HEK293 (cell line): ENCODE results near the gene DGUOK.
A peak's percentile ranks its signal among the peaks of the same experiment; 100 is the strongest.

Experiments
- GFI1B ChIP-seq: fragments of 450-650 bp; formaldehyde crosslinking; IDR thresholded peaks from 2 replicates; pipeline ENCODE4 v1.5.1; 2016; ENCODE audit warnings: missing biosample characterization, missing genetic modification characterization
- GLIS1 ChIP-seq: fragments of 450-650 bp; formaldehyde crosslinking; IDR thresholded peaks from 2 replicates; pipeline ENCODE4 v1.5.1; 2016; ENCODE audit warnings: missing biosample characterization, missing genetic modification characterization
- IKZF3 ChIP-seq: fragments of 450-650 bp; IDR thresholded peaks from 2 replicates; pipeline ENCODE4 v1.5.0; 2018; ENCODE audit warnings: missing biosample characterization, mild to moderate bottlenecking, missing genetic modification characterization, moderate library complexity
- KLF10 ChIP-seq: fragments of 450-650 bp; IDR thresholded peaks from 2 replicates; pipeline ENCODE4 v1.5.1; 2018; ENCODE audit warnings: missing biosample characterization, mild to moderate bottlenecking, missing genetic modification characterization
- KLF8 ChIP-seq: fragments of 450-650 bp; formaldehyde crosslinking; IDR thresholded peaks from 2 replicates; pipeline ENCODE4 v1.5.1; 2016; ENCODE audit warnings: missing biosample characterization, missing genetic modification characterization
- MEIS1 ChIP-seq: sonication (generic); formaldehyde crosslinking; IDR thresholded peaks from 2 replicates; pipeline ENCODE4 v1.8.1; 2022; ENCODE audit warnings: missing genetic modification reagents, mild to moderate bottlenecking, borderline replicate concordance
- OSR2 ChIP-seq: fragments of 450-650 bp; formaldehyde crosslinking; IDR thresholded peaks from 2 replicates; pipeline ENCODE4 v1.5.1; 2016; ENCODE audit warnings: missing biosample characterization, missing genetic modification characterization
- SP7 ChIP-seq: fragments of 450-650 bp; formaldehyde crosslinking; IDR thresholded peaks from 2 replicates; pipeline ENCODE4 v1.5.1; 2016; ENCODE audit warnings: missing biosample characterization, missing genetic modification characterization
- ZBTB17 ChIP-seq: fragments of 450-650 bp; formaldehyde crosslinking; IDR thresholded peaks from 2 replicates; pipeline ENCODE4 v1.5.1; 2016; ENCODE audit warnings: missing biosample characterization, missing genetic modification characterization
- ZBTB48 ChIP-seq: fragments of 450-650 bp; formaldehyde crosslinking; IDR thresholded peaks from 2 replicates; pipeline ENCODE4 v1.5.1; 2016; ENCODE audit warnings: missing biosample characterization, missing genetic modification characterization
- ZEB2 ChIP-seq: fragments of 450-650 bp; formaldehyde crosslinking; IDR thresholded peaks from 2 replicates; pipeline ENCODE4 v1.5.1; 2016; ENCODE audit warnings: missing biosample characterization, missing genetic modification characterization
- ZIC2 ChIP-seq: fragments of 450-650 bp; formaldehyde crosslinking; IDR thresholded peaks from 2 replicates; pipeline ENCODE4 v1.5.1; 2016; ENCODE audit warnings: missing biosample characterization, missing genetic modification characterization
- ZNF138 ChIP-seq: fragments of 450-650 bp; formaldehyde crosslinking; IDR thresholded peaks from 2 replicates; pipeline ENCODE4 v1.5.1; 2016; ENCODE audit warnings: missing biosample characterization, missing genetic modification characterization, borderline replicate concordance
- ZNF140 ChIP-seq: fragments of 450-650 bp; formaldehyde crosslinking; IDR thresholded peaks from 2 replicates; pipeline ENCODE4 v1.5.1; 2016; ENCODE audit warnings: missing biosample characterization, missing genetic modification characterization
- ZNF19 ChIP-seq: fragments of 450-650 bp; formaldehyde crosslinking; IDR thresholded peaks from 2 replicates; pipeline ENCODE4; 2016; ENCODE audit warnings: missing biosample characterization, missing genetic modification characterization, low read depth
- ZNF214 ChIP-seq: fragments of 450-650 bp; formaldehyde crosslinking; IDR thresholded peaks from 2 replicates; pipeline ENCODE4 v1.5.1; 2017; ENCODE audit warnings: missing biosample characterization, mild to moderate bottlenecking, missing genetic modification characterization, borderline replicate concordance
- ZNF302 ChIP-seq: fragments of 450-650 bp; formaldehyde crosslinking; IDR thresholded peaks from 2 replicates; pipeline ENCODE4 v1.5.1; 2016; ENCODE audit warnings: missing biosample characterization, missing genetic modification characterization, low read depth
- ZNF423 ChIP-seq: fragments of 450-650 bp; formaldehyde crosslinking; IDR thresholded peaks from 2 replicates; pipeline ENCODE4 v1.5.1; 2016; ENCODE audit warnings: missing biosample characterization, missing genetic modification characterization
- ZNF629 ChIP-seq: fragments of 450-650 bp; formaldehyde crosslinking; IDR thresholded peaks from 2 replicates; pipeline ENCODE4 v1.5.1; 2017; ENCODE audit warnings: missing biosample characterization, missing genetic modification characterization
- ZNF664 ChIP-seq: fragments of 450-650 bp; formaldehyde crosslinking; IDR thresholded peaks from 2 replicates; pipeline ENCODE4 v1.5.1; 2016; ENCODE audit warnings: missing biosample characterization, missing genetic modification characterization
- ZNF670 ChIP-seq: fragments of 450-650 bp; formaldehyde crosslinking; IDR thresholded peaks from 2 replicates; pipeline ENCODE4 v1.5.1; 2016; ENCODE audit warnings: missing biosample characterization, missing genetic modification characterization, low read depth
- ZNF843 ChIP-seq: fragments of 450-650 bp; formaldehyde crosslinking; IDR thresholded peaks from 2 replicates; pipeline ENCODE4 v1.5.1; 2016; ENCODE audit warnings: missing biosample characterization, missing genetic modification characterization
- TF ChIP-seq, protein P1 (sequence below): fragments of 450-650 bp; formaldehyde crosslinking; IDR thresholded peaks from 2 replicates; pipeline ENCODE4 v1.5.1; 2017; ENCODE audit warnings: missing biosample characterization, mild to moderate bottlenecking, missing genetic modification characterization, moderate library complexity
- TF ChIP-seq, protein P2 (sequence below): fragments of 450-650 bp; formaldehyde crosslinking; IDR thresholded peaks from 2 replicates; pipeline ENCODE4 v1.5.1; 2017; ENCODE audit warnings: missing biosample characterization, missing genetic modification characterization
- TF ChIP-seq, protein P3 (sequence below): fragments of 450-650 bp; formaldehyde crosslinking; IDR thresholded peaks from 2 replicates; pipeline ENCODE4 v1.5.1; 2016; ENCODE audit warnings: missing biosample characterization, missing genetic modification characterization
- TF ChIP-seq, protein P4 (sequence below): fragments of 450-650 bp; formaldehyde crosslinking; IDR thresholded peaks from 2 replicates; pipeline ENCODE4 v1.5.1; 2016; ENCODE audit warnings: missing biosample characterization, missing genetic modification characterization, borderline replicate concordance

Gene DGUOK

DNA sequence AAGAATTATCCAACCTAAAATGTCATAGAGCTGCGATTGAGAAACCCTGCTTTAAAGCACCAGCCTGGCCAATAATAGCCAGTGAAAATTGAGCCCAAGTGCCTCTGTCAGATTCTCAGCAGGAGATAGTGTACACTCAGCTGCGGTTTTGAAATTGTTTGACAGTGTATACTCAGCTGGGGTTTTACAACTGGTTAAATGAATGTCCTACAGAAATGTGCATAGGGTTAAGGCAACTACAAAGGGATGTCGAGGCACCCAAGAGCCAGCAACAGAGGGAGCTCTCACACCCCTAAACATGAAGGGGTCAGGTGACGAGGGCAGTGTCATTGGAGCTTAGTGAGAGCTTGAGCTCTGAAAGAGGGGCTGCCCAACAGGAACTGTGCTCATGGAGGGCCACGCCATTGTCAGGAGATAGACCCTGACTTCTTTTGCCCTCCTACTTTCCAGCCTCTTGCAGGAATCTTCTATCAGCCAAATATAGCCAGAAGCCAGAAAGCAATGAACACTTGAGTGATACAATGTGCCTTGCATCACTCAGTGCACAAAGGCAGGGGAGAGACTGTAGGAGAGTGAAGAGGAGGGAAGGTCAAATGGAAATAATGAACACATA, 18.7 kb upstream of the DGUOK start (continued):
- TF ChIP-seq, protein P1, sequence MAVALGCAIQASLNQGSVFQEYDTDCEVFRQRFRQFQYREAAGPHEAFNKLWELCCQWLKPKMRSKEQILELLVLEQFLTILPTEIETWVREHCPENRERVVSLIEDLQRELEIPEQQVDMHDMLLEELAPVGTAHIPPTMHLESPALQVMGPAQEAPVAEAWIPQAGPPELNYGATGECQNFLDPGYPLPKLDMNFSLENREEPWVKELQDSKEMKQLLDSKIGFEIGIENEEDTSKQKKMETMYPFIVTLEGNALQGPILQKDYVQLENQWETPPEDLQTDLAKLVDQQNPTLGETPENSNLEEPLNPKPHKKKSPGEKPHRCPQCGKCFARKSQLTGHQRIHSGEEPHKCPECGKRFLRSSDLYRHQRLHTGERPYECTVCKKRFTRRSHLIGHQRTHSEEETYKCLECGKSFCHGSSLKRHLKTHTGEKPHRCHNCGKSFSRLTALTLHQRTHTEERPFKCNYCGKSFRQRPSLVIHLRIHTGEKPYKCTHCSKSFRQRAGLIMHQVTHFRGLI (tag by site-specific recombination), result peak; percentile 46; the same call in 1 of the 2 replicates
- TF ChIP-seq GFI1B (tag by site-specific recombination), result no peak
- TF ChIP-seq ZEB2 (tag by site-specific recombination), result peak; percentile 55
- peak; percentile 19; the same call in 1 of the 2 replicates for TF ChIP-seq ZNF843
- 0 out of 2 replicates have a peak, but pooled peaks have one; percentile 32 for TF ChIP-seq ZNF629
- peak; percentile 29; the same call in 1 of the 2 replicates for TF ChIP-seq ZNF664 (tag by site-specific recombination)
- TF ChIP-seq ZNF302 (tag by site-specific recombination), result no peak
- peak; percentile 97 for TF ChIP-seq GLIS1 (tag by site-specific recombination)
- TF ChIP-seq, protein P2, sequence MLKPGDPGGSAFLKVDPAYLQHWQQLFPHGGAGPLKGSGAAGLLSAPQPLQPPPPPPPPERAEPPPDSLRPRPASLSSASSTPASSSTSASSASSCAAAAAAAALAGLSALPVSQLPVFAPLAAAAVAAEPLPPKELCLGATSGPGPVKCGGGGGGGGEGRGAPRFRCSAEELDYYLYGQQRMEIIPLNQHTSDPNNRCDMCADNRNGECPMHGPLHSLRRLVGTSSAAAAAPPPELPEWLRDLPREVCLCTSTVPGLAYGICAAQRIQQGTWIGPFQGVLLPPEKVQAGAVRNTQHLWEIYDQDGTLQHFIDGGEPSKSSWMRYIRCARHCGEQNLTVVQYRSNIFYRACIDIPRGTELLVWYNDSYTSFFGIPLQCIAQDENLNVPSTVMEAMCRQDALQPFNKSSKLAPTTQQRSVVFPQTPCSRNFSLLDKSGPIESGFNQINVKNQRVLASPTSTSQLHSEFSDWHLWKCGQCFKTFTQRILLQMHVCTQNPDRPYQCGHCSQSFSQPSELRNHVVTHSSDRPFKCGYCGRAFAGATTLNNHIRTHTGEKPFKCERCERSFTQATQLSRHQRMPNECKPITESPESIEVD (tag by site-specific recombination), result peak; percentile 76
- TF ChIP-seq ZNF140 (tag by site-specific recombination), result 0 out of 2 replicates have a peak, but pooled peaks have one; percentile 15
- 0 out of 2 replicates have a peak, but pooled peaks have one; percentile 41 for TF ChIP-seq ZBTB17 (tag by site-specific recombination)
- TF ChIP-seq MEIS1 (CRISPR knock-in tag), result no peak
- TF ChIP-seq ZNF423 (tag by site-specific recombination), result 0 out of 2 replicates have a peak, but pooled peaks have one; percentile 24
- 0 out of 2 replicates have a peak, but pooled peaks have one; percentile 22 for TF ChIP-seq ZBTB48 (tag by site-specific recombination)
- TF ChIP-seq, protein P3, sequence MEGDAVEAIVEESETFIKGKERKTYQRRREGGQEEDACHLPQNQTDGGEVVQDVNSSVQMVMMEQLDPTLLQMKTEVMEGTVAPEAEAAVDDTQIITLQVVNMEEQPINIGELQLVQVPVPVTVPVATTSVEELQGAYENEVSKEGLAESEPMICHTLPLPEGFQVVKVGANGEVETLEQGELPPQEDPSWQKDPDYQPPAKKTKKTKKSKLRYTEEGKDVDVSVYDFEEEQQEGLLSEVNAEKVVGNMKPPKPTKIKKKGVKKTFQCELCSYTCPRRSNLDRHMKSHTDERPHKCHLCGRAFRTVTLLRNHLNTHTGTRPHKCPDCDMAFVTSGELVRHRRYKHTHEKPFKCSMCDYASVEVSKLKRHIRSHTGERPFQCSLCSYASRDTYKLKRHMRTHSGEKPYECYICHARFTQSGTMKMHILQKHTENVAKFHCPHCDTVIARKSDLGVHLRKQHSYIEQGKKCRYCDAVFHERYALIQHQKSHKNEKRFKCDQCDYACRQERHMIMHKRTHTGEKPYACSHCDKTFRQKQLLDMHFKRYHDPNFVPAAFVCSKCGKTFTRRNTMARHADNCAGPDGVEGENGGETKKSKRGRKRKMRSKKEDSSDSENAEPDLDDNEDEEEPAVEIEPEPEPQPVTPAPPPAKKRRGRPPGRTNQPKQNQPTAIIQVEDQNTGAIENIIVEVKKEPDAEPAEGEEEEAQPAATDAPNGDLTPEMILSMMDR (tag by site-specific recombination), result peak; percentile 63
- no peak for TF ChIP-seq ZNF19 (tag by site-specific recombination)
- no peak for TF ChIP-seq ZNF214 (tag by site-specific recombination)
- peak; percentile 77 for TF ChIP-seq OSR2 (tag by site-specific recombination)
- no peak for TF ChIP-seq ZNF670 (tag by site-specific recombination)
- TF ChIP-seq KLF8, result no peak
- TF ChIP-seq ZIC2 (tag by site-specific recombination), result peak; percentile 92
- TF ChIP-seq ZNF138 (tag by site-specific recombination), result no peak
- TF ChIP-seq KLF10, result 0 out of 2 replicates have a peak, but pooled peaks have one; percentile 22
- TF ChIP-seq, protein P4, sequence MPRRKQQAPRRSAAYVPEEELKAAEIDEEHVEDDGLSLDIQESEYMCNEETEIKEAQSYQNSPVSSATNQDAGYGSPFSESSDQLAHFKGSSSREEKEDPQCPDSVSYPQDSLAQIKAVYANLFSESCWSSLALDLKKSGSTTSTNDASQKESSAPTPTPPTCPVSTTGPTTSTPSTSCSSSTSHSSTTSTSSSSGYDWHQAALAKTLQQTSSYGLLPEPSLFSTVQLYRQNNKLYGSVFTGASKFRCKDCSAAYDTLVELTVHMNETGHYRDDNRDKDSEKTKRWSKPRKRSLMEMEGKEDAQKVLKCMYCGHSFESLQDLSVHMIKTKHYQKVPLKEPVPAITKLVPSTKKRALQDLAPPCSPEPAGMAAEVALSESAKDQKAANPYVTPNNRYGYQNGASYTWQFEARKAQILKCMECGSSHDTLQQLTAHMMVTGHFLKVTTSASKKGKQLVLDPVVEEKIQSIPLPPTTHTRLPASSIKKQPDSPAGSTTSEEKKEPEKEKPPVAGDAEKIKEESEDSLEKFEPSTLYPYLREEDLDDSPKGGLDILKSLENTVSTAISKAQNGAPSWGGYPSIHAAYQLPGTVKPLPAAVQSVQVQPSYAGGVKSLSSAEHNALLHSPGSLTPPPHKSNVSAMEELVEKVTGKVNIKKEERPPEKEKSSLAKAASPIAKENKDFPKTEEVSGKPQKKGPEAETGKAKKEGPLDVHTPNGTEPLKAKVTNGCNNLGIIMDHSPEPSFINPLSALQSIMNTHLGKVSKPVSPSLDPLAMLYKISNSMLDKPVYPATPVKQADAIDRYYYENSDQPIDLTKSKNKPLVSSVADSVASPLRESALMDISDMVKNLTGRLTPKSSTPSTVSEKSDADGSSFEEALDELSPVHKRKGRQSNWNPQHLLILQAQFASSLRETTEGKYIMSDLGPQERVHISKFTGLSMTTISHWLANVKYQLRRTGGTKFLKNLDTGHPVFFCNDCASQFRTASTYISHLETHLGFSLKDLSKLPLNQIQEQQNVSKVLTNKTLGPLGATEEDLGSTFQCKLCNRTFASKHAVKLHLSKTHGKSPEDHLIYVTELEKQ (tag by site-specific recombination), result peak; percentile 52; the same call in 1 of the 2 replicates
- TF ChIP-seq SP7 (tag by site-specific recombination), result peak; percentile 28; the same call in 1 of the 2 replicates
- TF ChIP-seq IKZF3 (tag by site-specific recombination), result peak; percentile 32; the same call in 1 of the 2 replicates
